GM12891 (cell line): ENCODE results near the gene LRRC72.

Experiments
- POLR2A ChIP-seq: IDR thresholded peaks from 2 replicates; pipeline ENCODE4 v1.6.1; 2011; ENCODE audit warnings: low read depth, low read length, control low read depth
- POLR2AphosphoS5 ChIP-seq: IDR thresholded peaks from 2 replicates; pipeline ENCODE4 v1.6.1; 2011; ENCODE audit warnings: low read depth, low read length, control low read depth

- no peak for TF ChIP-seq POLR2A
- no peak for TF ChIP-seq POLR2AphosphoS5
Measured at GRCh38 chr7:16616122-16616521, 89.5 kb downstream of the LRRC72 start.
